Upper lobe of left lung (tissue), 4 donors: ENCODE measurements around the gene TBCB.

Source experiments
- CTCF ChIP-seq, 6 experiments: fragments of 450-650 bp in 4 of 6; fragments of 200-600 bp in 2 of 6; sonication (generic) in 2 of 6; IDR thresholded peaks; one replicate each; pipeline ENCODE4 v1.5.1; 2016 to 2019; ENCODE audit warnings: antibody characterized with exemption in 6 of 6
- POLR2A ChIP-seq, 4 donors: fragments of 450-650 bp; IDR thresholded peaks; one replicate each; pipeline ENCODE4 v1.5.1; 2016 to 2017; ENCODE audit warnings: antibody characterized with exemption in 4 of 4, mild to moderate bottlenecking in 2 of 4
- POLR2AphosphoS5 ChIP-seq, 2 donors: sonication (generic); formaldehyde crosslinking; IDR thresholded peaks; one replicate each; pipeline ENCODE4 v1.5.1; 2017; ENCODE audit warnings: antibody characterized with exemption in 2 of 2

GRCh38 chr19:36089847-36090246 lies 25.4 kb upstream of the TBCB start:
- TF ChIP-seq CTCF (IDR thresholded peaks at IDR 0.05) (no peak), POLR2AphosphoS5 (IDR thresholded peaks at IDR 0.05) (no peak), POLR2A (IDR thresholded peaks at IDR 0.05) (no peak)
